HG03342 (cell line): ENCODE data around the gene ABCC5.

Source experiments
- ATAC-seq: cut with Tn5 transposase; IDR thresholded peaks from one replicate; pipeline ENCODE4 v1.9.1; 2021; ENCODE audit warnings: mild to moderate bottlenecking, moderate library complexity; ENCODE audit not compliant: unreplicated experiment

ABCC5 gene

DNA sequence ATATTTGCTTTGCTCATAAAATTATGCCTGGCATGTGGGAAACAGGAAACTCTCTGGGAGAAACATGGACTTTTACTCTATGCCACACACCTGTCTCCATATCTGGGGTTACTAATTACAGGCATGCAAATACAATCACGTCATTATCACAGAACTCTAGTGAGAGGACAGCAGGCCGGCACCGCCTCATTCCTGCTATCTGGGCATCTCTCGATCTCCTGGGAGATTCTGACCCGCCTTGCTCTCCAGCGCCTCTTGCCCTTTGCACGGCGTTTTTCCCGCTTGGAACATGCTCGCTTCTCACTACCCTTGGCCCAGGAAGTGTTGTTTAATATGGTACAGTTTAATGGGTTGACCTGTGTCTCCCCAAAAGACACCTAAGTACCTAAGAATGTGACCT, 87.6 kb downstream of the ABCC5 start:
- ATAC-seq, result no peak

DNA sequence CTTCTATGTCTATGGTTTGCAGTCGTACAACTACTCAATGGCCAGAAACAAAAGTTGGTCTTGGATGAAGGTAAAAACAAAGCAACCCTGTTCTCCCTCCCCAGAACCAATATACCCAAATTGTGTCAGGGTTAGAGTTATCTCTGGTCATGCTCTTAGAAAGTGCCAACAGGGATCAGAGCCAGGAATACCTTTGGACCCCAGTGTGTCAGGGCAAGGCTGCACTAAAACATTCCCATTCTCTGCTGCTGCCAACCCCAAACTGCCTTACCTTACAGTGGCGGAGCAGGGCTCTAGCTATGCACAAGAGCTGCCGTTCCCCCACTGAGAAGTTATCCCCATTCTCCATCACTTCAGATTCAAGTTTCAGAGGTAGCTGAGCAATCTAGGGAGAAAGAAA, 90.6 kb downstream of the ABCC5 start:
- no peak for ATAC-seq

DNA sequence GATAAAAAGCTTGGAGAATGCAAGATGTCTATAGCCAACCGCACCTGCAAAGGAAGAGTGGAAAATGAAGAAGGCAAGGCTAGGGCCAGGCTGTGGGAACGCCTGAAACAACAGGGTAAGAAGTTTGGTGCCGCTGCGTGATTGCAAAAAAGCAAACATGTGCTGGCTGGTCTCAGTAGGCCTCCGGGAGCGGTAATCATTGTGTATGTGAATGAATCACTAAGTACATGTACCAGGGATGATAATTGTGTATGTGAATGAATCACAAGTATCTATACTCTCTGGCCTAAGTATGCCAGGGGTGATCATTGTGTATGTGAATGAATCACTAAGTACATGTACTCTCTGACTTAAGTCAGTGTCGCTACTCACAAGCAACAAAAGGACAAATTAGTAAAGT, 92.7 kb downstream of the ABCC5 start:
- ATAC-seq, result no peak

DNA sequence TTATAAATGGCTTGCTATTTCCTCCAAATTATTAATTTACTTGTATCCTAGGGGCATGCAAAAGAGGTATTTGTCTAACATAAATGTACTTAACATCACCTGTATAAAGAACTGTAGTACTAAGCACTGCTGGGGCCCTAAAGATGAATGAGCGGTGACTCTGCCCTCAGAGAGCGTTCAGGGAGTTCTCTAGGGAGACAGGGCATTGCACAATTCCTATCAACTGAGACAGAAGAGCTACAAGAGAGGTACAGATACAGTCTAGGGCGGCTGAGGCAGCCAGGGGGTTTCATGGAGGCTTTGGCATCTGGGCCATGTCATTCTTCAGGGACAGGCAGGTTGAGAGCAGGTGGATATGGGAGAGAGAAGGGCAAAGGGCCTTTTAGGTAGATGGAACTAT, 93.1 kb downstream of the ABCC5 start:
- ATAC-seq, result no peak

DNA sequence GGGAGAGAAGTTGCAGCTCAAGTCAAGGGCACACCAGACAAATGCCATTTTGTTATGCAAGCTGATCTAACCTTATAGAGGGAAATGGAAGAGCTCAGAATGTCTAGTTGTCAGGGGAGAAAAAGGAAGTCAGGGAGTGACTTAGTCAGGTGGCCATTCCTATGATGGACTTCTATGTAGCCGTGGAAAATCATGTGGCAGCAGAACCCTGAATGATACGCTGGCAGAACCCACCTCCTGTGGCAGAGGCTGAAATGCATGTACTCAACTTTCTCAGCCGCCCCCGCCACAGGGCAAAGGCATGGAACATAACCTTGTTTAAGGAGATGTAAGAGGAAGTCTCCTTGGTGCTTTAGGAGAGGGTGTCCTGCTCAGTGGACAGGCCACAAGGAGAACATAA, 95.3 kb downstream of the ABCC5 start:
- no peak for ATAC-seq

DNA sequence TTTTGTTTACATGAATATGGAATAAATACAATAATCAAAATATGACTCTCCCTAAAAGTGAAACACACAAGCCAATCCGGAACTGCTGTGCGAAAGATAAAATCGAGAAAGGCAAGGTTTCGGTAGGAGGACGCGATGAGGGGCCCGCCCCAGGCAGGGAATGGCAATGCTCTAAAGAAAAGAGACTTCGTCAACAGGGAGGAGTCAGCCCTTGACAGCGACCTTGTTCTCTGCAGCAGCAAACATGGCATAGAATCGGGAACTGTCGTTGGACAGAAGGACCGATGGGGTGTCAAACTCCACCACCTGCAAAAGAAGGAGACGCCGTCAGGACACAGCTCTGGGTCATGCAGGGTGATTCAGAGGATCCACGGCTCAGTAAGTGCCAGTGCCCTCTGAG, 96.6 kb downstream of the ABCC5 start:
- no peak for ATAC-seq

DNA sequence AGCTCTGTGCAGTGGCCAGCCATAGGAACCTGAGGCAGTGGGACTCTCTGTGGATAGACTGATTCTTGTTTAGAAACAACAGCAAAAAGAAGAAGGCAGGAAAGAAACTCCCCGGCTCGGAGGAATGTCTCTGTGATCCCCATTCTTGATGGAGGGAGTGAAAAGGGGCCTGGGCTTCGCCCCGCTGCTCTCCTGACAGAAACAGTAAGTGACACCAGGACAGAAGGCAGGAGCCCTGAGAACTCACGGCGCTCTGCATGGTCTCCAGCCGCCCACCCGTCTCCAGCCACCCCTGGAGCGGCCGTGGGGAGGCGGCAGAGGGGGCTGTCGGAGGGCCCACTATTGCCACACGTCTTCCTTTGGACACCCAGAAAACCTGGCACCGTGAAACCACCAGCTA, 97.3 kb downstream of the ABCC5 start:
- ATAC-seq, result no peak

DNA sequence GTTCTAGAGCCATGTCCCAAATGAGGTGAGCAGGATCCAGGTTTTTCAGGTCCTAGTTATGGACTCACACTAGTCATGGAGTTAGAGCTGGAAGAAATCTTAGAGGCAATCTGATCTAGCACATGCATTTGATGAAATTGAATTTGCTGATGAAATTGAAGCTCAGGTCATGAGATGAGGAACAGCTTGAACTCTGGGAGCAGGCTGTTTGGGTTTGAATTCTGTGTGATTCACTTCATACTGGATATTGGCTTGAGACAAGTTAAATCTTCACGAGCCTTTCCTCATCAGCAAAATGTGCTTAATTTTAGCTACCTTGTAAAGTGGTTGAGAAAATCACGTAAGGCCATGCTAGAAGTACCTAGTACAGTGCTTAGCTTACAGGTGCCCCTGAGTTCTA, 99.5 kb downstream of the ABCC5 start:
- ATAC-seq, result no peak

DNA sequence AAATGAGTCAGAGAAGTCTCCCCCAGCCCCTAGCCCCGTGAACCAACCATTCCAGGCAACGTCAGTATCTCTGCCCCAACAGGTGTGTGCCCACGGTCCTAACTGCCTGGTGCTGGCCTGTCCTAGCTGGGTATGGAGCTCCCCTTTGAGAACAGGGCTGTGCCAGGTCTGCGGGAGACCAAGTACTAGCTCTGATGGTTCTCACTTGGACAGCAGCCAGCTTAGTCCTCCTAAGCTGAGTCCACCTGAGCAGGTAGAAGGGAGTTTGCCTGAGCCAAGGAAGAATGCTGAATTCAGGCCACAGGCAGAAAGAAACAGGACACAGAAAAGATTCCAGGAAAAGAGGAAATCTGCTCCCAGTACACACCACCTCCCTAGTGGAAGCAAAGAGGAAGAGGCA, 99.9 kb downstream of the ABCC5 start:
- no peak for ATAC-seq

DNA sequence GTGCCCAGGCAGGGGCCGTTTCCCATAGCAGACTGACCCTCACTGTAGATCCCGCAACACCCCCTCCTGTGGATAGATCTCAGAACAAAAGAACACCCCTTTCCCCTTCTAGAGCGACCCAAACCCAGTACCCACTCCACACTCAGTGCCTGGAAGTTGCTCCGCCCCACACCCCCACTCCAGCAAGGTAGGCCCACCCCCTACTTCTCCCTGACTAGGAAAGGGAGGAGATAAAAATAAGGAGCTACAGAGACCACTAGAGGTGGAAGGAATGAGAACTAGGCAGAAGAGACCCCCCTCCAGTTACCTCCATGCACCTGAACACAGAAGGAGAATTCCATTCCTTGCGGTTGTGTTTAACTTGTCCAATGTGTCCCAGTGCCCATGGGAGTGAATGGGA, 102.8 kb downstream of the ABCC5 start:
- no peak for ATAC-seq

DNA sequence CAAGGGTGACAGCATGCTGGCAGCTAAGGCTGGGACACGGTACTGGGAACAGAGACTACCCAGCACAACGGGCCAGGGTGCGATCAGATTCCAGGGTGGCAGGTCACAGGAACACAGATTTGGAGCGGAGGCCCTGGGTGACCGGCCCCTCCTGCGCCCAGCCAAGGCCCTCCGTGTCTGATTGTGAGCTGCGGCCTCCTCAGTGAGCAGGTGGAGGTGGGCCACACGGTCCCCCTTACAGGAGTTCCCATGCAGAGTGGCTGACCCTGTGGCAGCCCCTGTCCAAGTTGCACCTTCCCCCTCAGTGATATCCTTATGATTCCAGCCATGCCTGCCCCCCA, 104.1 kb downstream of the ABCC5 start:
- ATAC-seq, result no peak

DNA sequence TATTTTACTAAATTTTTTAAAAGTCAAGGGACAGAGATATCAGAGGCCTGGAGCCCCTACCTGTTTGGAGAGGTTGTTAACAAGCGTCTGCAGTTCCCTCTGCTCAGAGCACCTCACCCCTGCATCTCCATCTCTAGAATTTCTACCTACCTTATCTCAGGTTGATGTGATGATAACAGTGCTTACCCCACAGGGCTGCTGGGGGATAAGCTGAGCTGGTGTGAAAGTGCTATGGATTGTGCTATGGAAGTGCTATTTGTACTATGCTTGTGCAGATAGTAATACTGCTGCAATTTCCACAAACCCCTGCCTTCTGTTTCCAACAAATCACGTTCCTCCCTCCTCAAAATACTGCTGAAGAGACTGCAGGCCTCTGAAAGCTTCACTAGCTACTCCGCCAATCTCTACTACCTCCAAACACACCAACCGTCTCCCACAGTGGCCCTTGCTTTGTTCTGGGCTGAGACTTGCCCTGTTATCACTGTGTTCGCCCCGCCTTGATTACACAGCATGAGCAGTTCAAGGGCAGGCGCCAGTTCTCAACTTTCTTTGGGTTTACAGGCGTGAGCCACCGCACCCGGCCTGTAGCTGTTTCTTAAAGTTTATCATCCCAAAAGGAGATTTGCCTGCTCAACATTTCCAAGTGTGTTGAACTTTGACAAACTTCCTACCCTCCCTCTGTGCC, 104.6 kb downstream of the ABCC5 start:
- ATAC-seq, result no peak

DNA sequence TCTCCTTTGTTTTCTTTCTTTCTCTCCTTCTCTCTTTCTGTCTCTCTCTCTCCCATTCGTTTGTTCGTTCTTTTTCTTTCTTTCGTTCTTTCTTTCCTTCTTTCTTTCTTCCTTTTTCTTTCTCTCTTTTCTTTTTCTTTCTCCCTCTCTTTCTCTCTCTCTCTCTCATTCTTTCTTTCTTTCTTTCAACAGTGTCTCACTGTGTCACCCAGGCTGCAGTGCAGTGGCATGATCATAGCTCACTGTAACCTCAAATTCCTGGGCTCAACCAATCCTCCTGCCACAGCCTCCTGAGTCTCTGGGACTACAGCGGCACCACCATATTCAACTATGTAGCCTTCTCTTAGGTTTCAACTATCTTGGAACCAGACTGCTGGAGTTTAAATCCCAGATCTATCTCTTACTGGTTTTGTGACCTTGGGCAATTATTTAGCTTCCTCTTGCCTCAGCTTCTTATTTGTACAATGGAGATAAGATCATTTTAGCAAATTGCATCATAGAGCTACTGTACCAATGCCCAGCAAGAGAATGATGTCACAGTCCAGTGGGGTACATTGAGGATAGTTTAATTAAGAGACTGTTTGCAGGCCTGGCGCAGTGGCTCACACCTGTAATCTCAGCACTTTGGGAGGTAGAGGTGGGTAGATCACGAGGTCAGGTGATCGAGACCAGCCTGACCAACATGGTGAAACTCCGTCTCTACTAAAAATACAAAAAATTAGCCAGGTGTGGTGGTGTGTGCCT, 105.7 kb downstream of the ABCC5 start:
- ATAC-seq, result no peak

DNA sequence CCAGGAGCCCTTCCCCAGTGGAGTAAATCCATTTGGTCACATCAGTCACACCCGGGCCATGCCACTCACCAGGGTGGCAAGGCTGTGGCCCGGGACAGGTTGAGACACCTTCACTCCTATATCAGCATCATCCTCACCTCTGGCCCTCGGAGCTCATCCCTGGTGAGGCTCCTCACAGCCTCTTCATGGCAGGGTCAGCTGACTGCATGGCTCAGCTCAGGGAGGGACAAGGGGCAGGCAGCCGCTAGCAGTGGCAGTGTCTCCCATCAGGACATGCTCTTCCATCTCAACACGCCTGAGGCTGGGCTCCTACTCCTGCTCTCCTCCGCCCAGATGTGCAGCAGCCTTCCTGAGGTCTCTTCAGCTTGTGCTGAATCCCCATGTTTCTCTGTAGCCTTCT, 106.6 kb downstream of the ABCC5 start:
- ATAC-seq, result no peak

DNA sequence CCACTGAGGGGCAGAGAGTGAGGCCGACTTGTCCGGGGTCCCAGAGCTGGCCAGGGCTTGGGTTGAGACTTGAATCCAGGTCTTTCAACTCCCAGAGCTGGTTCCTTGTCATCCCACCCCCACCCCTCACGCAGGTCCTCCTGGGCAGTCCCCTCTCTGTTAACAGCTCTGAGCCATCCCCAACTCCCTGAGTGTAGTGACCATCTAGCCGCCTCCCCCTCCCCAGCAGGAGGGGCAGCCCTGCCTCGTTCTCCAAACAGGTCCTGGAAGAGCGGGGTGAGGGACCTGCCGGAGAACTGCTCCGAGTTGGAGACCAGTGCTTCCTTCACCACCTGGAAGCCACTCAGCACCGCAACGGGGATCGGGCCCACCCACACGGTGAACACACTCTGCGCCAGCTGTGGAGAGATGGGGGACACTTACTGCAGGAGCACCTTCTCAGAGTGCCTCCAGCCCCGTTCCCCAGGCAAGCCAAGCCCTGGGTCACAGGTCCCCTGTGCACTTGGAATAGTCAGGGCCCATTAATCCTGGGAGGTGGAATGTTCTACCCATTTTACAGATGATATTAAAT, 108.6 kb downstream of the ABCC5 start:
- no peak for ATAC-seq

DNA sequence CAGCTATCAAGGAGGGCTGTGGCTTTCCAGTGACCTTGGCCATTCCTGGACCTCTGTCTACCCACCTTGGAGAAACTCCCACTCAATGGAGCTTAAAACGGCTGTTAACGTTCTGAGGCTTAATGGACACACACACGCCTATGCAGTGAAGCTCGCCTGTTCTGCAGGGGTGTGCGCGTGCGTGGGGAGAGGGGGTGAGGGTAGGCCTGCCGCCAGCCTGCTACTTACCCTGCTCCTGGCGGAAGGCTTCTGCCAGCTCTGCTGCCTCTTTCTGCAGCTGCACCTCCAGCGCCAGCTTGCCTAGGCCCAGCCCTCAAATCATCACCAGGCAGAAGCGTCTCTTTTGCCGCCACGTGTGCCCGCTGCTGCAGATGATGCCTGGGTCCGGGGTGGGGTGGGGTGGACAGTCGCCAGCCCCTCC, 109.8 kb downstream of the ABCC5 start:
- no peak for ATAC-seq

DNA sequence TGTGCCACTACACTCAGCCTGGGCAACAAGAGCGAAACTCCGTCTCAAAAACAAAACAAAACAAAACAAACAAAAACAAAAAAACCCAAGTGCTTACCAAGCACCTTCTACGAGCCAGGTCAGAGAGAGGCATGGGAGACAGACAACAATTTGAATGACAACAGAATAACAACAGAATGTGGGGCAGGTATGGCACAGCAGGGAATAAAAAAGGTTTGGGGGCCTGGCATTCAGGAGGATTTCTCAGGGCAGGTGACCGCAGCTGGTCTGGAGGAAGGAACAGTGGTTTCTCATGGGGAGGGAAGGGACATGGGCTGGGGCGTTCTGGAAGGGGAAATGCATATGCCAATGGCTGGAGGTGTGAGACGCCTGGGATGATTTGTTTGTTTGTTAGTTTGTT, 110.5 kb downstream of the ABCC5 start:
- ATAC-seq, result no peak

DNA sequence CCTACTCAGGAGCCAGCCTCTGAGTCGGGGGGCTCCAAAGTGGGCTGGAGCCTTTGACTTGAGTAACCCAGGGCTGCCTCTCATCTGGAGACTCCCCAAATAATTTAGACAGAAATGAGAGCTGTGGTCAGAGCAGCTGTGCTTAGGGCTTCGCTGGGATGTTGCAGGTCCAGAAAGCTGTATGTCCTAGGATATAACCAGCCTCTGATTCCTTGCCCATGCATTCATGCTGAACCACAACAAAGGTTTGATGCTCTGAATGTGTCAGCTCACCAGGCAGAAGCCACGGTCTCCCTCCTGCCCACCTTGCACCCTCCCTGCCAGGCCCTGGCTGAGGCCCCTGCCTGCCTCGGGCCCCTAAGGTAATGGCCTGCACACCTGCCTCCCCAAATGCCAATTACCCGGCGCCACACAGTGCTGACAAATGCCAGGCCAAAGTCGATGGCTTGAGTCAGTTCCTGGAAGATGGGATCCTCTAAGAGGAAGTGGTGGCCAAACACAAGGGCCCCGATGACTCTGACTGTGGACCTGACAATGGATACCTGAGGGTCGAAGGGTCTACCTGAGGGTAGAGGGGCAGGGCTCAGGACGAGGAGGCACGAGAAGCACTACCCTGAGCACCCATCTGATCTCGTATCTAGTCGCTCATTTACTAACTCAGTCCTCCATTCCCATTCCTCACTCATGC, 111.3 kb downstream of the ABCC5 start:
- no peak for ATAC-seq

DNA sequence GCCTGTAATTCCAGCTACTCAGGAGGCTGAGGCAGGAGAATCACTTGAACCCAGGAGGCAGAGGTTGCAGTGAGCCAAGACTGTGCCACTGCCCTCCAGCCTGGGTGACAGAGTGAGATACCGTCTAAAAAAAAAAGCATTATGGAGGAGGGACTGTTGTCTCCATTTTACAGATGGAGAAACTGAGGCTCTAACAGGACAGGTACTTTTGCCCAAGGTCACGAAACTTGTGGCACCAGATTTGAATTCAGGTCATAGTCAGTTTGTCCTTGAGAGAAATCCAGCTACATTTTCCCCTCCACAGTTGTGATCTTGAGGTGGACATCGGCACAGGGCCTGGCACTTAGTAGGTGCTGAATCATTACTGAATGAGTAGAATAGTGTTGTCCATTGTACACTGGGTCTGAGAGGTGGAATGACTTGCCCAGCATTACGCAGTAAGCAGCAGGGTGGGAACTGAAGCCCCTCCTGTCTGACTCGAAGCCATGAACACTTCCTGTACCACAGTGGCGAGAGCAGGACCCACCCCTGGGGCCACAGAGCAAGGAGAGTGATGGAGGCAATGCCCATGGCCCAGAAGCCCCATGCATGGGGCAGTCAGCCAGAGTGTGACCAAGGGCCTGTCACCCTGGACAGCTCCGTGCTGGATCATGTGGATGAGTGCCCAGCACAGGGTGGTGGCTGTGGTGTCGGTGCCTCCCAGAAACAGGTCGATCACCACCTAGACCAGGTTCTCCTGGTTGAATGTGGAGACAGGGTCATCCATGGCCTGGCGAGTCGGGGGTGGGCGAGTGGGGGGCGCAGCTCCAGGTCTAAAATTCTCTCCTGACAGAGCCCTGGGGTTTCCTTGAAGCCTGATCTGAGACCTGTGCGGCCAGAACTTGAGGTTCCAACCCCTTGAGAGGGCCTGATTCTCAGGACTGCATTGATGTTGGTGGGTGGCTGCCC, 112.6 kb downstream of the ABCC5 start:
- ATAC-seq, result no peak

DNA sequence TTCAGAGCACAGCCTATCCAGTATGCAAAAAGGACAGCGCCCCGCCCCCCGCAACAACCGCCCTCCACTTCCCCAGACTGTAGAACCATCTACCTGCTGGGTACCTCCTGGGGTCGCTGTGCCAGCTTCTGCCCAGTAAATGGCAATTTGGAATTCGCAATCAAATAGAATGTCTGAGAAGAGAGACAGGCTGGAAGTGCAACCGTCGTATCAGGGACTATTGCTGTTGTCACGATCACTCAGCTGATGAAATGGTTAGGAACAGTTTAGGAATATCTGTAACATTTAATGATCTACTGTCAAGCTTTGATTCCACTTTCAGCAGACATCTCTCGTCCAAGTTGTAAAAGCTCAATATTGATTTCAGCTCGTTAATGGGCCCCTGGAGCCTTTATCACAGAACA, 119.7 kb downstream of the ABCC5 start:
- no peak for ATAC-seq

DNA sequence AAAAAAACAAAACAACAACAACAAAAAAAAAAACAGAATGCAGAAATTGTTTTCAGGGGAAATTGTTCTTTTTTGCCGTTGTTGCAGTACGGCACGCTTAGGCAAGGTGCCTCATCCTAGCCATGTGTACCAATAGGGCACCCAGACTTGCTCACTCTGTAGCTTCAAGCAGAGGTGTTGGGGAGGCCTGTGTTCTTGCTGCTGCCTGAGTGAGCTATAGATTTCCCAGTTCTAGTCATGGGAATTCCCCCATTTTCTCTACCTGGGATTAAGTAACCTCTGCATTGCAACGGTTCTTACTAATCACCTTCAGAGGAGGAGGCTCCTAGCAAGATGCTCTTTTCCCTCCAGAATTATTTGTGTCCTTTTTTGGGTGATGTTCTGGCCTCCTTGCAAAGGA, 120.1 kb downstream of the ABCC5 start:
- ATAC-seq, result no peak
